ENCODE data around the gene SYT7.
A peak's percentile ranks its signal among the peaks of the same experiment; 100 is the strongest.

Gene SYT7

DNA sequence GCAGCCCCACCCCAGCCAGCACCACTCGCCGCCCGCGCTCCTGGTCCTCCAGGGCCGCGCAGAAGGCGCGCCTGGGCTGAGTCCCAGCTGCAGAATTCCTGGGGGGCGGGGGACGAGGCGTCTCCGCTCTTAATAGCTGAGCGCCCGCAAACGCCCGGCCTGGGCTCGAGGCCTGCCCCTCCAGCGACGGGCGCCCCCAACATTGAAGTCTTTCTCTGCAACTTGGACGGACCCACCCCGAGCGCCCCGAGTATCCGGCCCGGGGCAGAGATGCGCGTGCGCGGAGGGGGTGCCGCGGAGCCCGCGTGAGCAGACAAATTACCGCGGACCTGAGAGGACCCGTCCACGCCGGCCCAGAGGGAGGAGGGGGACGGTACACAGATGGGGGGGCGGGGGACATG is 6.7 kb upstream of the SYT7 start:
- H3K4me3 ChIP-seq (ENCODE audit: low read depth, low read length): peak overlapping the region; percentile 30
- no peak for DNase-seq (ENCODE audit: low read depth)

DNA sequence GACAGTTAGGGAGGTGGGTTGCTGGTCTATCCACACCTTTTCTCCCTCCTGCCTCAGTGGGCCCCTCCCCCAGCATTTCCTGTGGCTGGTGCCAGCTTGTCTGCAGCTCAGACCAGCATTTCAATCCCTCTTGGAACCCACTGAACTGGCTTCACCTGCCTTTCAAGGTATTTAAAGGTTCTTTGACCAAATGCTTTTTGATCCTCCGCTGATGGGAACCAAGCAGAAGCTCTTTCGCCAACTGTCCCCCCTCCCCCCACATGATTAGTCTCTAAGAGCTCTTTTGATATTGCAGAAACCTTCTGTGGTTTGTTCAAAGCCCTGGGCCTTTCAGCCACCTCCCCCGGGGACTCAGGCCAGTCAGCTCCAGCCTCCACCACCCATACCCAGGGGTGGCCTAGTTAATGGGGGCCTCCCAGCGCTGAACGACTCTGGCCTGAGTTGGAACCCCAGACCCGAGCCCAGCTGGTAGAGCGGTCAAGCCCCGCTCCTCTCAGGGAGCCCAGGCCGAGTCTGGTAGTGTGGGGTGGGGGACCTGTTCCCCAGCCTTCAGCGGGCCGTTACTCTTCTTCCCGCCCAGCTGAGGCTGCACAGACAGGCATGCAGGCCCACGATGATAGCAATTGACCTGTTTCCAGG is 6.0 kb upstream of the SYT7 start:
- no peak overlapping the region for H3K4me3 ChIP-seq (ENCODE audit: low read depth, low read length)
- DNase-seq (ENCODE audit: low read depth): no peak

DNA sequence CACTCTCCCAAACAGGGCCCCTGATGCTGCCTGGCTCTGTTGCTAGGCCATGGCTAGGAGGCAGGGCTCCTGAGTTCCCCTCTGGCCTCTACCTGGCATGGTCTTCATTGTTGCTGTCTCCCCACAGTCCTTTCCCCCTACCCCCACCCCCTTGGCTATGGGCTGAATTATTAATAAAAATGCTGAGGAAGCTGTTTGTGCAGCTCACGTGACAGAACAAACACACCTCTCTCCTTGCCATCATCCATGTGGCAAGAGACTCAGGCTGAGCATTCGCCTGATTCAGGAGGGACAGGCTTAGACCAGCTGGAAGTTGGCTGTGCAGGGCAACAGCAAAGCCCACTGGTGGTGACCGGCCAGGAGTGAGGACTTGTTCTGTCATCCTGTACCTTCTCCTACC is 4.2 kb upstream of the SYT7 start:
- H3K4me3 ChIP-seq (ENCODE audit: low read depth, low read length): no peak overlapping the region

GRCh38 chr11:61581931-61582330 is 1.1 kb upstream of the SYT7 start:
- no peak for DNase-seq (ENCODE audit: low read depth)

More for the DNA sequence above, 4.2 kb upstream of the SYT7 start:
- no peak for DNase-seq (ENCODE audit: low read depth)

GRCh38 chr11:61580271-61580888 is 496 bp downstream of the SYT7 start:
- DNase-seq (ENCODE audit: low read depth): no peak
- H3K4me3 ChIP-seq (ENCODE audit: low read depth, low read length): peak overlapping the region; percentile 43

More at GRCh38 chr11:61581931-61582330, 1.1 kb upstream of the SYT7 start:
- H3K4me3 ChIP-seq (ENCODE audit: low read depth, low read length): no peak overlapping the region

DNA sequence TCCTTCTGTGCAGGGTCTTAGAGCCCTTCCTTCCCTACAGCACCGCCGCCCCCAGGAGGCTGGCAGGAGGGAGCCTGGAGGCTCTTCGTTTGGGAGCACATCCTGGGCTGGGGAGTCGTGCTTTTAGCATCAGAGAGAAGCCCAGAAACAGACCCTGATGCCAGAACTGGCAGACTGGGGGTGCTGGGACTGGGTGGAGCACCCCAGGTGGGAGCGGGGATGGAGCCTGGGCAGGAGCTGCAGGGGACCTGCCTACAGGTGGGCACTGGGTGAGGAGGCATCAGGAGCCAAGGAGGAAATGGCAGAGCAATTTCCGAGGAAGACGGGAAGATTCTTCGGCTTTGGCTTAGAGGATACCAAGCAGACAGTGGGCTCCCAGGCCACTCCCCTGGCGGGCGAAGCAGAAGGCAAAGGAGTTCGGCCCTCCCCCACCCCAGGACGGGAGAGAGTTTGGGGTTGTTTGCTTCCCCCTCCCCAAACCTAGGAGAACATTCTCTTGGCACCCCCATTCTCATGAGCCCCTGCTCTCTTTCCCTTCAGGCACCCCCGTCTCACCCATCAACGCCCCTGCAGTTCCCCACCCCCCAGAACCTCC is 1.1 kb downstream of the SYT7 start:
- peak overlapping the region; percentile 43 for H3K4me3 ChIP-seq (ENCODE audit: low read depth, low read length)

DNA sequence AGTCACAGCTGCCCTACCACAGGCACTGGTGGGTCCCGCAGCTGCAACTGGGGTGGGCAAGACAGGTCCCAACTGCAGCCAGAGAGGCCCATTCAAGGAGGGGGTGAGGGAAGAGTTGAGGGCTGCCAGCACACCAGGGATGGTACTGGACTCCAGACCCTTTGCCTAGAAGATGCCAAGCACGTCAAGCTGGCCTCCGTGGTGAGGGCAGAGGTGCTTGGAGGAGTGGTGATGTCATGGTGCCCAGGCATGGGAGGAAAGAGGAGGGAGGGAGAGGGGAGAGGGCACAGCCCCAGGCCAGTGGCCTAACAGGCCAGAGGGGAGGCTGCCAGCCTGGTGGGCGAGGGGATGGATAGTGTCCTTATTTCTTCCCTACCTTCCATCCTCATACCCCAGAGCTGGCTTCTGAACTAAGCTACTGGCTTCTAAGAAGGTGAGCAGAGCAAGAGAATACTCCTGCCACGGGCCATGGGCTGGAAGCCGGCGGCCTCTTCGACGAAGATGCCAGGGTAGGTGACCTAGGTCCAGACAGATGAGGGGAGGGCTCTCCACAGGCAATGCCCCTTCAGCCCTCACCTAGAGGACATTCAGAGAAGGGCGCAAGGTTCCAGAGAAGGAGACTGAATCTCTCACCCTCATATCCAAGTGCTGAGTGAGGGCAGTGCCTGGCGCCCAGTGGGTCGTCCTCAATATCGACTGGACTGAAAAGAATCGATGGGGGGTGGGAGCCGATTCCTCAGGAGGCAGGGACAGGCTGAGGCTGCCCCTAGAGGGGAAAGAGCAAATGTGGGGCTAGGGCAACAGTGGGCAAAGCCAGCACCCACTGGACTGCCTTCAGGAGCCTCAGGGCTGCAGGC is 1.8 kb downstream of the SYT7 start:
- no peak for DNase-seq (ENCODE audit: low read depth)
- no peak overlapping the region for H3K4me3 ChIP-seq (ENCODE audit: low read depth, low read length)

More for the DNA sequence above, 1.1 kb downstream of the SYT7 start:
- no peak for DNase-seq (ENCODE audit: low read depth)

- H3K4me3 ChIP-seq (ENCODE audit: low read depth, low read length): no peak overlapping the region
- no peak for DNase-seq (ENCODE audit: low read depth)
These were observed 3.3 kb downstream of the SYT7 start for GRCh38 chr11:61577383-61578118.

DNA sequence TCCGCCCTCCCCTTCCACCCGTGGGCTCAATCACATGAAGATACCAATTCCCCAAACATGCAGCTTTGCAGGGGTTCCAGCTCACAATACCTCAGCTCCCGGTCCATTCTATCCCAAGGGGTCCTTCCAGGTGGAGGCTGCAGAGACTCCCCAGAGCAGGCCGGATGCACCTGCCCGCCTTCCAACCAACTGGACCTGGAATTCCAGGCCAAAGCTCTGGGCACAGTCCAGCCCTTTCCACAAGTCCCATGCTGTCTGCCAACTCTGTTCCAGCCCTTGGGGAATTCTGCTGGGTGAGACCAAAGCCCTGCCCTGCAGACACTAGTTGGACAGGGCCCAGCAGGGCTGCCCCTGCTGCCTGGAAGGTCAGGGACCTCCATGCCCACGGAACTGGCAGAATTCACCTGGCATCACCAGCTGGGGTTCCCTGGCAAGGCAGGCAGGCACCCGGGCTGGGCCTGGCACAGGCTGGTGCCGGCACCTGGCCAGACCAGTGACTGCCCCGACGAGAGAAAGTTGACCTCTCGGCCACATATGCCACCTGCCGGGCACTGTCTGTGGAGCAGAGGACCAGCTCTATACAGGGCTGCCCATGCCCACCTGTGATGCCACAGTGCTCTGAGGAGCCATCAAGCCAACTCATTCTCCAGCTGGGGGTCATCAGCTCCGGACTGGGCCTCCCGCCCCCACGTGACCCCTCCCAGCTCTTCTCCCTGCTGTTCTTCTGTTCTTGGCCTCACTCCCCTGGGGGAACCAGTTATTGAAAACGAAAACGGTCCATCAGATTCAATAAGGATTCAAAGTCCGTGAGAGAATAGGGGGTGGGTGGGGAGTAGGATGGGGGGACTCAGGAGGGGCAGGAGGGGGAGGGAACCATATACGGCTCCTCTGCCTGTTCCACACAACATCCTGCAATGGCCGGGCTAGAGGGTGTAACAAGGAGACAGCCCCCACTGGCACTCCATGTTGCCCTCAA is 4.7 kb downstream of the SYT7 start:
- DNase-seq (ENCODE audit: low read depth): no peak
- H3K4me3 ChIP-seq (ENCODE audit: low read depth, low read length): no peak overlapping the region

DNA sequence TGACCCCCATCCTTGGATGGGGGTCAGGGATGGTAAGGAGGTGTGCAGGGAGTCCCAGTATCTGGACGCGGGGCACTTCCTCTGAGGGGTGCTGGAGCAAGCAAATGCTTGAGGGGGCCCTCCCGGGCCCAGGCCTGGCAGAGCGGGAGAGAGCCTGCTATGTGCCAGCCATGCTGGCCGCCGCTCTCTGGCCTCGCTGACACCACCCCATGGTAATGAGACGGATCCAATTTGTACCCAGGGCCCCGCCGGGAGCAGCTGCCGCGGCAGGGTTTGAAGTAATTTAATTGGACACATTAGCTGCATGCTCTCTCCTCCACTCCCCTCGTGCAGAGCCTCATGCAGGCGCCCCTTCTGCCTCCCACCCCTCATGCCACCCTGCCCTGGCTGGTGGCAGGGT is 6.3 kb downstream of the SYT7 start:
- no peak for DNase-seq (ENCODE audit: low read depth)
- no peak overlapping the region for H3K4me3 ChIP-seq (ENCODE audit: low read depth, low read length)

DNA sequence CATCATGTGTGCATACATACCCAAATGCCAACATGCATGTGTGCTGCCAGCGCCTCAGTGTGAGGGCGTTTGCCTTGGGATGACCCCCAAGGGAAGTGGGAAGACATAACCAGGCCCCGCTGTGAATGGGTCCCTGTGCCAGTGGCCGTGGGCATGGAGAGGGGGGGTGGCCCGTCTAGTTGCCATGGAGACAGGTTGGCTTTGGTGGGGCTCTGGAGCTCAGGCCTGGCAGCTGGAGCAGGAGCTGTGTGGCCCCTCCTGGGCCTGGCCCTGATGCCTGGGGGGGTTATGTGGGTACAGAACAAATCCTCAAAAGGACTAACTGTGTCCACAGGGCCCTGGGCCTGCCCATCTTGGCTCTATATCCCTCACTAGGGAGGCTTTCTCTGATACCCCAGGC is 8.0 kb downstream of the SYT7 start:
- H3K4me3 ChIP-seq (ENCODE audit: low read depth, low read length): no peak overlapping the region
- no peak for DNase-seq (ENCODE audit: low read depth)

DNA sequence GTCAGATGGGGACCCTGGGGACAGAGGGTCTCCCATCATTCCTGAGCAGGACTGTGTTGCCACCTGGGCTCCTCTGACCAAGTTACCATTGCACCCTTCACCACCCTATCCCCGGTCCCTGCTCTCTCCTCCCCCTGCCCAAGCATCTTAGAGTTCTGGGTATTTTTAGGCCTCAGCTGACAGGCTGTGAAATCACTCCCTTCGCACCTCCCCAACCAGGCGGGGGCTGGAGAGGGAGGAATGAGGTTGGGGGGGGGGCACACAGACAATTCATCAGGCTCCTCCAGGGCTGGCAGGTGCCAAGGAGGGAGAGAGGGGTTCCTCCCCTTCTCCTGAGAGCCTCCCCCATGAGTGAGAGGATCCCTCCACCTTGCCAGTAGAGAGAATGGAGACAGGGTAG is 9.0 kb downstream of the SYT7 start:
- no peak overlapping the region for H3K4me3 ChIP-seq (ENCODE audit: low read depth, low read length)
- DNase-seq (ENCODE audit: low read depth): no peak

DNA sequence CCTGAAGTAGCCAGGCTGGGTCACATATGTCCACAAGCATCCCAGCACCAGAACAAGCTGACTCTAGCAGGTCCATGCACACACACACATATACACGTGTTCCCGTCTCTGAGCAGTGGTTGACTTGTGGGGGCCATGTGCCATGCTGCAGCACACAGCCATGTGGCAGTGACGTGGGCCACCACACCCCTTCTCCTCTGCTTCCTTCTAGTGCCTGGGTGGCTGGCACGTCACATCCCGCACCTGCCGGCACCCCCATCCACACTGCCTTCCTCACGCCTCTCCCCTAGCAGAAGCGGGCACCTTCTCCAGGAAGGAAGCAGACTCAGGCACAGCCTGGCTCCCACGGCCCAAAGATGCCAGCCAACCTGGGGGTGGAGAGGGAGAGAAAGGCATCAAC is 9.5 kb downstream of the SYT7 start:
- no peak overlapping the region for H3K4me3 ChIP-seq (ENCODE audit: low read depth, low read length)
- DNase-seq (ENCODE audit: low read depth): no peak

DNA sequence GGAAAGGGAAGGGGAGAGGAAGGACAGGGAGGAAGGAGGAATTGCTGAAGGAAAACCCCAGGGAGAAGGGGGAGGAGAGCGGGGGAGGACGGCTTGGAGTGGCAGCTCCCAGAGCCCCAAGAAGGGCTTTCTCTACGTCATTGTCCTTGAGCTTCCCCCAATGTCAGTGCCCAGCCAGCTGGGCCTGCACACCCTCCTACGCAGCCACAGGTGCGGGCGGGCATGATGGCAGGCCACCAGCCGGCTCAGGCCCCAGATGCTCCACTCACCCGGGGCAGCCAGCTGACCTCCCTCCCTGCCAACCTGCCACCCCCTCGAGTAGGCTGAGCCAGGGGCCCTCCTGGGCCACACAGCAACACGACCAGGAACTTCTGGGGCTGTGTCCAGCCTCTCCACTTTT is 11.2 kb downstream of the SYT7 start:
- no peak overlapping the region for H3K4me3 ChIP-seq (ENCODE audit: low read depth, low read length)
- DNase-seq (ENCODE audit: low read depth): no peak

DNA sequence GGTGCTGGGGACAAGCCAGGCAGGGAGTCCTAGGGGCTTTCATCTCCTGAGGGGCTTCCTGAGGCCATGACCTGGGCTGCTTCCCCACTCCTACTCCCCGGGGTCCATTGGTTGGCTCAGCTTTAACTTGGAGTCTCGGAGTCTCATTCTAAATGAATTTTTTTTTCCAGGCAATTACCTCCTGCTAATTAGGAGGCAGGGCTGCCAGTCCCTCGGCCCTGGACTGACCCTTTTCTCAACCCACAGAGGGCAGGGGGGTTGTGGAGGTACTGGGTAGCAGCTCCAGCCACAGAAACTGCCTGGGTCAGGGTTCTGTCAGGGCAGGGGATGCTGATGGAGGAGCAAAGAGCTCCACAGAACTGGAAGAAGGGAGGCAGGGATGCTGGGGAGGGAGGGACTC is 11.9 kb downstream of the SYT7 start:
- no peak for DNase-seq (ENCODE audit: low read depth)

DNA sequence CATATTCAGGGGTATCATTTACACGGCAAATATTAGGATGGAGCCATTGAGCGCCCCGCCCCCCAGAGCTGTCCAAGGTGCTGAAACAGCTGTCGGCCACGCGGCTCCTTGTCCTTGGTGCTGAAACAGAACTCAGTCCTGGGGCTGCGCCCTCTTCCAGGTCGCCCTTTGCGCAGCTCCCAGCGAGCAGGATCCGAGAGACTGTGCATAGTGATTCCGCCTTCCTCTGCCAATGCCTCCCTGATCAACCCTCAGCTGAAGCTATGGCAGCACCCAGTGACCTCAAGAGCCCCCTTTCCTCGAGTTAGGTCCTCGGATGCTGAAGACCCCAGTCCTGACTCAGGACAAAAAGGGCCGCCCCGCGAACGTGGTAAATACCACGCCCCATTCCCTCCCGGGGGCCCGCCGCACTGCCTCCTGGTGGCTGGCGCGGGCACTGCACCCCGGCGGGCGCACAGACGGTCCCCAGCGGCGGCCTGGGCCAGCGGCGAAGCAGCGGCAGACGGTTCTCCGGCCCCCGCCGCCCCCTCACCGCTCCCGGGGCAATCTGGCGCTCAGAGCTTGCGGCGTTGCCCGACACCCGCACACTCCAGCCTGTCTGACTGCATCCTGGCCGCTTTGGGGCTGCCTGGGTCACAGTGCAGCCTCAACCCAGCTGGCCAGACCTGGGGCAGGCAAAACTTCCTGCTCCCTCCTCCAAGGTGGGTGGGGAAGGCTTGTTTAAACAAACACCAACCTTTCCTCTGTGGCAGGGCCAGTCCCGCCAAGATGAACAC is 13.4 kb downstream of the SYT7 start:
- DNase-seq (ENCODE audit: low read depth): peak; percentile 30
- peak overlapping the region; percentile 9 for H3K4me3 ChIP-seq (ENCODE audit: low read depth, low read length)

More for the DNA sequence above, 11.9 kb downstream of the SYT7 start:
- no peak overlapping the region for H3K4me3 ChIP-seq (ENCODE audit: low read depth, low read length)

GRCh38 chr11:61564936-61565696 is 15.8 kb downstream of the SYT7 start:
- no peak for DNase-seq (ENCODE audit: low read depth)
- no peak overlapping the region for H3K4me3 ChIP-seq (ENCODE audit: low read depth, low read length)
